A673 (cell line): ENCODE data around the gene IL26. TPM values are rescaled to one million over a fixed set of nuclear protein-coding genes. Genes with fewer than 3 reads are reported as not detected.
A peak's percentile ranks its signal among the peaks of the same experiment; 100 is the strongest.

Experiments
- BruUV-seq: library from RNA; stranded (reverse); fragments of 400-500 nt; replicated peaks from 2 replicates; lab custom pipeline; 2021; lab: Mats Ljungman, UMichigan
- CTCF ChIA-PET: fragments of 300-600 bp; sonication (Branson Sonifier 250); formaldehyde crosslinking; loops from one replicate; lab custom pipeline; 2022; ENCODE audit warnings: antibody characterized with exemption; lab: Charles Lee
- POLR2A ChIA-PET: fragments of 300-600 bp; sonication (Branson Sonifier 250); formaldehyde crosslinking; loops from one replicate; lab custom pipeline; 2022; ENCODE audit warnings: antibody characterized with exemption; ENCODE audit not compliant: low non-redundant PET; lab: Charles Lee
- DNase-seq: peaks from one replicate; pipeline ENCODE4 v3.0.0-alpha.2; 2015; ENCODE audit warnings: low spot score
- H3K27ac ChIP-seq: fragments of 200-600 bp; sonication (generic); 2 replicates; pipeline ENCODE4 v1.5.1; 2016; ENCODE audit warnings: mixed run types, low read depth, mild to moderate bottlenecking, mixed read lengths, antibody characterized with exemption, low read length; ENCODE audit not compliant: poor library complexity, severe bottlenecking
- H3K27me3 ChIP-seq: fragments of 200-600 bp; sonication (generic); replicated peaks from 2 replicates; pipeline ENCODE4 v1.6.1; 2017; ENCODE audit warnings: mixed run types, low read depth, mild to moderate bottlenecking, mixed read lengths, antibody characterized with exemption, low read length; ENCODE audit not compliant: insufficient read depth, poor library complexity
- H3K36me3 ChIP-seq: fragments of 200-600 bp; sonication (generic); 2 replicates; pipeline ENCODE4 v1.6.1; 2016; ENCODE audit warnings: mixed run types, mild to moderate bottlenecking, mixed read lengths, antibody characterized with exemption, low read length; ENCODE audit not compliant: insufficient read depth, poor library complexity, severe bottlenecking
- H3K4me1 ChIP-seq: fragments of 200-600 bp; sonication (generic); 2 replicates; pipeline ENCODE4 v1.6.1; 2017; ENCODE audit warnings: mixed run types, mild to moderate bottlenecking, mixed read lengths, antibody characterized with exemption, low read length; ENCODE audit not compliant: insufficient read depth, poor library complexity, severe bottlenecking
- H3K4me3 ChIP-seq: fragments of 200-600 bp; sonication (generic); 2 replicates; pipeline ENCODE4 v1.5.1; 2016; ENCODE audit warnings: low read depth, mixed run types, mild to moderate bottlenecking, mixed read lengths, low read length; ENCODE audit not compliant: poor library complexity, severe bottlenecking
- H3K9me3 ChIP-seq: fragments of 200-600 bp; sonication (generic); 2 replicates; pipeline ENCODE4 v1.6.1; 2016; ENCODE audit warnings: mixed run types, low read depth, mild to moderate bottlenecking, mixed read lengths, antibody characterized with exemption, low read length; ENCODE audit not compliant: poor library complexity, severe bottlenecking
- CTCF ChIP-seq: fragments of 300-800, 200-600 bp; sonication (generic); conservative IDR thresholded peaks from 2 replicates; pipeline ENCODE4 v1.5.1; 2017; ENCODE audit warnings: low read depth, mild to moderate bottlenecking, antibody characterized with exemption, low read length, moderate library complexity, mixed read lengths
- EZH2 ChIP-seq: fragments of 200-600 bp; sonication (generic); IDR thresholded peaks from 2 replicates; pipeline ENCODE4 v1.6.1; 2017; ENCODE audit warnings: borderline replicate concordance, low read depth, mild to moderate bottlenecking, mixed read lengths, antibody characterized with exemption, low read length; ENCODE audit not compliant: poor library complexity, severe bottlenecking
- intact Hi-C: fragments of 100-400 bp; cut with micrococcal nuclease; formaldehyde crosslinking; loops from one replicate; pipeline ENCODE4 v1.10.0; 2022; ENCODE audit not compliant: unreplicated experiment
- total RNA-seq: library from RNA; stranded (reverse); gene quantifications from 2 replicates; pipeline ENCODE4 v1.2.3, GENCODE V29; 2021

IL26 gene
- total RNA-seq, 1 experiment from 2014 or later: not detected

GRCh38 chr12:68224613-68225285 lies 861 bp downstream of the IL26 start:
- ChIA-PET POLR2A (no interaction called here), CTCF (no interaction called here)
- intact Hi-C loops: loop anchor here (10.0 kb wide), 1 partner anchor 580 kb away; the partner anchor contains the start of gene MDM2
- Histone ChIP-seq H3K27me3 (peaks cover 19% of the 10 kb centered on the region), H3K9me3 (no peaks in the 10 kb centered on the region), H3K4me1 (no peaks in the 10 kb centered on the region), H3K27ac (no peak overlapping the region), H3K36me3 (no peaks in the 10 kb centered on the region), H3K4me3 (no peak overlapping the region)
- TF ChIP-seq EZH2: no peak
- TF ChIP-seq CTCF: no peak
- no TSS peak for BruUV-seq
- DNase-seq: no peak

GRCh38 chr12:68223067-68223747 lies 2.4 kb downstream of the IL26 start:
- peaks cover 35% of the 10 kb centered on the region for H3K27me3 ChIP-seq
- intact Hi-C loops: loop anchor here (1.0 to 10.0 kb wide), 2 partner anchors 94 to 582 kb away; partner anchors contain the start of gene MDM2
- ChIA-PET CTCF (interaction anchor here (1.2 to 2.2 kb wide), 2 partner anchors 94 to 867 kb away, joined by 4 to 8 read pairs; no protein-coding TSS in a partner anchor), POLR2A (no interaction called here)
- BruUV-seq: no TSS peak
- H3K27ac ChIP-seq: no peak overlapping the region
- H3K4me1 ChIP-seq: no peaks in the 10 kb centered on the region
- no peak overlapping the region for H3K4me3 ChIP-seq
- no peaks in the 10 kb centered on the region for H3K36me3 ChIP-seq
- peak; percentile 90 for TF ChIP-seq CTCF
- TF ChIP-seq EZH2: no peak
- DNase-seq: peak; percentile 88
- H3K9me3 ChIP-seq: no peaks in the 10 kb centered on the region

GRCh38 chr12:68222326-68222725 lies 3.3 kb downstream of the IL26 start:
- CTCF ChIA-PET: interaction anchor here (0.6 to 2.2 kb wide), 3 partner anchors 94 to 866 kb away, joined by 3 to 8 read pairs (median 4); no protein-coding TSS in a partner anchor
- H3K27ac ChIP-seq: no peak overlapping the region
- H3K4me3 ChIP-seq: no peak overlapping the region
- peak; percentile 24 for DNase-seq
- no peaks in the 10 kb centered on the region for H3K4me1 ChIP-seq
- H3K9me3 ChIP-seq: no peaks in the 10 kb centered on the region
- no peaks in the 10 kb centered on the region for H3K36me3 ChIP-seq
- intact Hi-C loops: loop anchor here (10.0 kb wide), 1 partner anchor 582 kb away; the partner anchor contains the start of gene MDM2
- peaks cover 43% of the 10 kb centered on the region for H3K27me3 ChIP-seq
- POLR2A ChIA-PET: no interaction called here
- no TSS peak for BruUV-seq
- TF ChIP-seq CTCF: no peak
- no peak for TF ChIP-seq EZH2
